OCI-LY7 (cell line): ENCODE data around the gene SPATA3. TPM values are rescaled to one million over a fixed set of nuclear protein-coding genes. Genes with fewer than 3 reads are reported as not detected.

Experiments used
- BruUV-seq: library from RNA; stranded (reverse); fragments of 400-500 nt; replicated peaks from 2 replicates; lab custom pipeline; 2021; lab: Mats Ljungman, UMichigan
- CTCF ChIA-PET: fragments of 300-600 bp; sonication (Branson Sonifier 250); formaldehyde crosslinking; loops from one replicate; lab custom pipeline; 2022; ENCODE audit warnings: antibody characterized with exemption; ENCODE audit not compliant: unreplicated experiment; lab: Charles Lee
- POLR2A ChIA-PET: fragments of 300-600 bp; sonication (Branson Sonifier 250); formaldehyde crosslinking; loops from one replicate; lab custom pipeline; 2022; ENCODE audit warnings: antibody characterized with exemption; lab: Charles Lee
- DNase-seq: peaks from one replicate; pipeline ENCODE4 v3.0.0-alpha.2; 2015; ENCODE audit warnings: low spot score
- H2AFZ ChIP-seq: fragments of 200-600 bp; sonication (generic), shearing (Covaris generic); 2 replicates; pipeline ENCODE4 v1.6.1; 2014; ENCODE audit warnings: mild to moderate bottlenecking, antibody characterized with exemption, low read length, moderate library complexity
- H3K27ac ChIP-seq: fragments of 200-600 bp; sonication (generic); 2 replicates; pipeline ENCODE4 v1.5.1; 2014; ENCODE audit warnings: mixed run types, low read depth, mild to moderate bottlenecking, moderate library complexity, low read length, inconsistent platforms; ENCODE audit not compliant: poor library complexity, severe bottlenecking
- H3K36me3 ChIP-seq: fragments of 200-600 bp; sonication (generic); 2 replicates; pipeline ENCODE4 v1.6.1; 2014; ENCODE audit warnings: mild to moderate bottlenecking, antibody characterized with exemption, low read length, moderate library complexity, mixed read lengths; ENCODE audit not compliant: insufficient read depth
- H3K4me1 ChIP-seq: fragments of 200-600 bp; sonication (generic); 2 replicates; pipeline ENCODE4 v1.5.1; 2014; ENCODE audit warnings: mild to moderate bottlenecking, low read length; ENCODE audit not compliant: insufficient read depth, poor library complexity, severe bottlenecking
- H3K4me2 ChIP-seq: fragments of 200-600 bp; sonication (generic); 2 replicates; pipeline ENCODE4 v1.6.1; 2014; ENCODE audit warnings: mild to moderate bottlenecking, low read length
- H3K4me3 ChIP-seq: fragments of 200-600 bp; sonication (generic); 2 replicates; pipeline ENCODE4 v1.5.1; 2014; ENCODE audit warnings: mild to moderate bottlenecking, low read depth, low read length; ENCODE audit not compliant: poor library complexity, severe bottlenecking
- H3K79me2 ChIP-seq: fragments of 200-600 bp; sonication (generic); 2 replicates; pipeline ENCODE4 v1.6.1; 2016; ENCODE audit warnings: low read depth, mild to moderate bottlenecking, low read length, moderate library complexity, mixed read lengths; ENCODE audit not compliant: insufficient read depth
- H3K9me2 ChIP-seq: fragments of 200-600 bp; sonication (generic); 2 replicates; pipeline ENCODE4 v1.6.1; 2016; ENCODE audit warnings: mild to moderate bottlenecking, low read length, mixed read lengths; ENCODE audit not compliant: insufficient read depth
- H3K9me3 ChIP-seq: fragments of 200-600 bp; sonication (generic); 2 replicates; pipeline ENCODE4 v1.6.1; 2014; ENCODE audit warnings: mild to moderate bottlenecking, mixed run types, low read length, mixed read lengths
- H4K20me1 ChIP-seq: fragments of 200-600 bp; sonication (generic); 2 replicates; pipeline ENCODE4 v1.6.1; 2014; ENCODE audit warnings: mild to moderate bottlenecking, antibody characterized with exemption, low read length, moderate library complexity, mixed read lengths; ENCODE audit not compliant: insufficient read depth
- CTCF ChIP-seq: fragments of 200-600 bp; sonication (generic); conservative IDR thresholded peaks from 2 replicates; pipeline ENCODE4 v1.5.1; 2014; ENCODE audit warnings: mild to moderate bottlenecking, antibody characterized with exemption, low read length, moderate library complexity, mixed read lengths
- EZH2phosphoT487 ChIP-seq: fragments of 200-600 bp; sonication (generic); IDR thresholded peaks from 2 replicates; pipeline ENCODE4 v1.6.1; 2018; ENCODE audit warnings: low read depth, borderline replicate concordance, mild to moderate bottlenecking, mixed run types, antibody characterized with exemption, low read length, moderate library complexity, mixed read lengths
- intact Hi-C: fragments of 100-400 bp; cut with micrococcal nuclease; formaldehyde crosslinking; loops from one replicate; pipeline ENCODE4 v1.10.0; 2022; ENCODE audit not compliant: unreplicated experiment
- total RNA-seq, 2 experiments: library from RNA; depleted of rRNA in 1 of 2; stranded (reverse); fragments of >200 nt in 1 of 2; shearing (Covaris generic) in 1 of 2; gene quantifications; 2 replicates each; pipeline ENCODE4 v1.2.3, GENCODE V29; 2014 to 2022

SPATA3 gene
- total RNA-seq, 2 experiments from 2014 or later = not detected

GRCh38 chr2:230982528-230982927, 13.4 kb upstream of the SPATA3 start:
- intact Hi-C loops = no loop called here
- ChIA-PET POLR2A (interaction anchor here (0.6 kb wide), 1 partner anchor 148 kb away, joined by 4 read pairs; no protein-coding TSS in a partner anchor), CTCF (no interaction called here)
- Histone ChIP-seq H3K4me1 (no peaks in the 10 kb centered on the region), H3K9me3 (no peaks in the 10 kb centered on the region), H3K27ac (no peak overlapping the region), H3K4me3 (no peak overlapping the region), H3K4me2 (no peak overlapping the region), H3K36me3 (no peaks in the 10 kb centered on the region), H4K20me1 (no peaks in the 10 kb centered on the region), H3K79me2 (no peaks in the 10 kb centered on the region), H2AFZ (no peak overlapping the region), H3K9me2 (no peaks in the 10 kb centered on the region)
- DNase-seq = no peak
- TF ChIP-seq EZH2phosphoT487 (no peak), CTCF (no peak)
- no TSS peak for BruUV-seq

GRCh38 chr2:230983566-230983965, 12.4 kb upstream of the SPATA3 start:
- no peak for DNase-seq
- H3K27ac ChIP-seq = no peak overlapping the region
- no peaks in the 10 kb centered on the region for H3K36me3 ChIP-seq
- no peak overlapping the region for H3K4me3 ChIP-seq
- ChIA-PET POLR2A (interaction anchor here (0.7 kb wide), 1 partner anchor 13 kb away, joined by 3 read pairs; no protein-coding TSS in a partner anchor), CTCF (no interaction called here)
- H2AFZ ChIP-seq = no peak overlapping the region
- BruUV-seq = no TSS peak
- no peaks in the 10 kb centered on the region for H3K79me2 ChIP-seq
- no peak for TF ChIP-seq CTCF
- TF ChIP-seq EZH2phosphoT487 = no peak
- no peak overlapping the region for H3K4me2 ChIP-seq
- H3K9me2 ChIP-seq = no peaks in the 10 kb centered on the region
- H4K20me1 ChIP-seq = no peaks in the 10 kb centered on the region
- H3K4me1 ChIP-seq = no peaks in the 10 kb centered on the region
- intact Hi-C loops = no loop called here
- no peaks in the 10 kb centered on the region for H3K9me3 ChIP-seq

- intact Hi-C loops = loop anchor here (5.0 kb wide), 1 partner anchor 57 kb away; the partner anchor contains the start of gene GPR55
- no TSS peak for BruUV-seq
- ChIA-PET CTCF (no interaction called here), POLR2A (interaction anchor here (0.6 to 0.7 kb wide), 2 partner anchors 12 to 34 kb away, joined by 3 read pairs; no protein-coding TSS in a partner anchor)
- Histone ChIP-seq H3K4me3 (no peak overlapping the region), H3K9me3 (no peaks in the 10 kb centered on the region), H3K36me3 (no peaks in the 10 kb centered on the region), H3K79me2 (no peaks in the 10 kb centered on the region), H2AFZ (no peak overlapping the region), H3K4me2 (no peak overlapping the region), H4K20me1 (no peaks in the 10 kb centered on the region), H3K4me1 (no peaks in the 10 kb centered on the region), H3K27ac (no peak overlapping the region), H3K9me2 (no peaks in the 10 kb centered on the region)
- TF ChIP-seq CTCF (no peak), EZH2phosphoT487 (no peak)
- no peak for DNase-seq
These were observed 11.3 kb upstream of the SPATA3 start for GRCh38 chr2:230984393-230985220.
